Measurements from ENCODE around the gene ASCL3. TPM values are rescaled to one million over a fixed set of nuclear protein-coding genes. Genes with fewer than 3 reads are reported as not detected.
A peak's percentile ranks its signal among the peaks of the same experiment; 100 is the strongest.

Gene ASCL3
- total RNA-seq, 1 experiment from 2014 or later = not detected

GRCh38 chr11:8963569-8964323, 20.9 kb upstream of the ASCL3 start:
- no peak for TF ChIP-seq CTCF (IDR thresholded peaks at IDR 0.05; ENCODE audit: unreplicated experiment)
- CTCF ChIA-PET = interaction anchor here (0.5 to 1.8 kb wide), 3 partner anchors 49 to 174 kb away, joined by 3 to 11 read pairs (median 3); no protein-coding TSS in a partner anchor
- peak; percentile 87 for DNase-seq
- H3K4me3 Mint-ChIP-seq (ENCODE audit: low read depth, unreplicated experiment) = peak overlapping the region; percentile 83
- H3K36me3 Mint-ChIP-seq (ENCODE audit: insufficient read depth, unreplicated experiment) = peaks cover 21% of the 10 kb centered on the region
- BruUV-seq (replicated peaks) = no TSS peak
- no peaks in the 10 kb centered on the region for H3K27me3 Mint-ChIP-seq (ENCODE audit: unreplicated experiment)
- H3K4me1 Mint-ChIP-seq (ENCODE audit: low read depth, unreplicated experiment) = peaks cover 22% of the 10 kb centered on the region
- H3K27ac Mint-ChIP-seq (ENCODE audit: unreplicated experiment) = peak overlapping the region; percentile 87
- intact Hi-C loops (cut with micrococcal nuclease; ENCODE audit: unreplicated experiment) = loop anchor here (1.0 kb wide), 1 partner anchor 281 kb away; the partner anchor contains the start of genes RPL27A and TRIM66
- H3K9me3 Mint-ChIP-seq (ENCODE audit: low read depth, unreplicated experiment) = no peaks in the 10 kb centered on the region

GRCh38 chr11:8962841-8963240, 20.0 kb upstream of the ASCL3 start:
- no peak for DNase-seq
- Mint-ChIP-seq H3K4me3 (ENCODE audit: low read depth, unreplicated experiment) (peak overlapping the region; percentile 83), H3K36me3 (ENCODE audit: insufficient read depth, unreplicated experiment) (peaks cover 21% of the 10 kb centered on the region), H3K27me3 (ENCODE audit: unreplicated experiment) (no peaks in the 10 kb centered on the region), H3K27ac (ENCODE audit: unreplicated experiment) (peak overlapping the region; percentile 87), H3K4me1 (ENCODE audit: low read depth, unreplicated experiment) (peaks cover 22% of the 10 kb centered on the region), H3K9me3 (ENCODE audit: low read depth, unreplicated experiment) (no peaks in the 10 kb centered on the region)
- no TSS peak for BruUV-seq (replicated peaks)
- intact Hi-C loops (cut with micrococcal nuclease; ENCODE audit: unreplicated experiment) = no loop called here
- CTCF ChIA-PET = no interaction called here
- no peak for TF ChIP-seq CTCF (IDR thresholded peaks at IDR 0.05; ENCODE audit: unreplicated experiment)

- H3K4me1 Mint-ChIP-seq (ENCODE audit: low read depth, unreplicated experiment) = peaks cover 22% of the 10 kb centered on the region
- CTCF ChIA-PET = no interaction called here
- H3K27ac Mint-ChIP-seq (ENCODE audit: unreplicated experiment) = no peak overlapping the region
- peaks cover 21% of the 10 kb centered on the region for H3K36me3 Mint-ChIP-seq (ENCODE audit: insufficient read depth, unreplicated experiment)
- no peak for TF ChIP-seq CTCF (IDR thresholded peaks at IDR 0.05; ENCODE audit: unreplicated experiment)
- intact Hi-C loops (cut with micrococcal nuclease; ENCODE audit: unreplicated experiment) = no loop called here
- H3K27me3 Mint-ChIP-seq (ENCODE audit: unreplicated experiment) = no peaks in the 10 kb centered on the region
- no peaks in the 10 kb centered on the region for H3K9me3 Mint-ChIP-seq (ENCODE audit: low read depth, unreplicated experiment)
- no peak for DNase-seq
- H3K4me3 Mint-ChIP-seq (ENCODE audit: low read depth, unreplicated experiment) = no peak overlapping the region
- BruUV-seq (replicated peaks) = no TSS peak
Measured at GRCh38 chr11:8961401-8961800, 18.6 kb upstream of the ASCL3 start.

GRCh38 chr11:8959546-8960166, 16.8 kb upstream of the ASCL3 start:
- intact Hi-C loops (cut with micrococcal nuclease; ENCODE audit: unreplicated experiment) = loop anchor here (1.0 to 2.0 kb wide), 2 partner anchors 45 to 271 kb away; no protein-coding TSS in a partner anchor
- Mint-ChIP-seq H3K4me1 (ENCODE audit: low read depth, unreplicated experiment) (peaks cover 22% of the 10 kb centered on the region), H3K9me3 (ENCODE audit: low read depth, unreplicated experiment) (no peaks in the 10 kb centered on the region), H3K36me3 (ENCODE audit: insufficient read depth, unreplicated experiment) (peaks cover 16% of the 10 kb centered on the region), H3K4me3 (ENCODE audit: low read depth, unreplicated experiment) (no peak overlapping the region), H3K27me3 (ENCODE audit: unreplicated experiment) (no peaks in the 10 kb centered on the region), H3K27ac (ENCODE audit: unreplicated experiment) (no peak overlapping the region)
- no TSS peak for BruUV-seq (replicated peaks)
- TF ChIP-seq CTCF (IDR thresholded peaks at IDR 0.05; ENCODE audit: unreplicated experiment) = peak; percentile 47
- CTCF ChIA-PET = interaction anchor here (0.8 to 2.1 kb wide), 12 partner anchors 33 to 712 kb away, joined by 3 to 17 read pairs (median 5); partner anchors contain the start of gene AKIP1
- DNase-seq = peak; percentile 50
